Panc1 (cell line): ENCODE results near the gene MXRA8. TPM values are rescaled to one million over a fixed set of nuclear protein-coding genes. Genes with fewer than 3 reads are reported as not detected.

Experiments used
- ATAC-seq: fragments of 200-7000 bp; cut with Tn5 transposase; 2 replicates; pipeline ENCODE4 v1.9.1; 2020; ENCODE audit warnings: mild to moderate bottlenecking, moderate library complexity
- BruUV-seq: library from RNA; stranded (reverse); fragments of 400-500 nt; replicated peaks from 2 replicates; lab custom pipeline; 2021; lab: Mats Ljungman, UMichigan
- CTCF ChIA-PET: fragments of 300-600 bp; sonication (Branson Sonifier 250); formaldehyde crosslinking; loops from one replicate; lab custom pipeline; 2022; ENCODE audit warnings: antibody characterized with exemption; lab: Charles Lee
- POLR2A ChIA-PET: fragments of 300-600 bp; sonication (Branson Sonifier 250); formaldehyde crosslinking; loops from one replicate; lab custom pipeline; 2022; ENCODE audit warnings: antibody characterized with exemption; lab: Charles Lee
- DNase-seq: peaks from one replicate; pipeline ENCODE4 v3.0.0-alpha.2; 2010; ENCODE audit warnings: low read depth, low spot score
- H3K27ac ChIP-seq: 2 replicates; pipeline ENCODE4 v1.5.1; 2011; ENCODE audit warnings: mild to moderate bottlenecking, low read length, inconsistent platforms
- H3K27me3 ChIP-seq: fragments of 200-500 bp; sonication (Bioruptor generic); 2 replicates; pipeline ENCODE4 v1.6.0; 2014; ENCODE audit warnings: low read length, inconsistent platforms; ENCODE audit not compliant: control insufficient read depth, insufficient read depth
- H3K36me3 ChIP-seq: fragments of 200-500 bp; sonication (Bioruptor generic); 2 replicates; pipeline ENCODE4 v1.5.1; 2014; ENCODE audit warnings: inconsistent platforms, mild to moderate bottlenecking, low read length, moderate library complexity; ENCODE audit not compliant: control insufficient read depth, insufficient read depth
- H3K4me1 ChIP-seq: 2 replicates; pipeline ENCODE4 v1.5.1; 2011; ENCODE audit warnings: inconsistent platforms, mild to moderate bottlenecking, low read length, moderate library complexity; ENCODE audit not compliant: control insufficient read depth, insufficient read depth
- H3K4me3 ChIP-seq, 2 experiments: 2 replicates each; pipeline ENCODE4 v1.5.1; 2011 to 2012; ENCODE audit warnings: low read depth in 2 of 2, low read length in 2 of 2, mild to moderate bottlenecking in 2 of 2, inconsistent platforms in 1 of 2, moderate library complexity in 1 of 2
- H3K9me3 ChIP-seq: fragments of 200-500 bp; sonication (Bioruptor generic); 2 replicates; pipeline ENCODE4 v1.5.1; 2014; ENCODE audit warnings: low read depth, mild to moderate bottlenecking, inconsistent platforms, low read length, moderate library complexity; ENCODE audit not compliant: control insufficient read depth, insufficient read depth
- CTCF ChIP-seq: fragments of 450-650 bp; IDR thresholded peaks from 2 replicates; pipeline ENCODE4 v1.5.1; 2017; ENCODE audit warnings: mild to moderate bottlenecking
- POLR2AphosphoS5 ChIP-seq: IDR thresholded peaks from 2 replicates; pipeline ENCODE4 v1.6.1; 2012; ENCODE audit warnings: mild to moderate bottlenecking, low read depth, low read length, moderate library complexity
- SIN3A ChIP-seq: IDR thresholded peaks from 2 replicates; pipeline ENCODE4 v1.6.1; 2012; ENCODE audit warnings: low read depth, mild to moderate bottlenecking, low read length, moderate library complexity, borderline replicate concordance; ENCODE audit not compliant: insufficient read depth
- TCF7L2 ChIP-seq: IDR thresholded peaks from 2 replicates; pipeline ENCODE4 v1.6.1; 2011; ENCODE audit warnings: mild to moderate bottlenecking, low read depth, low read length, inconsistent platforms
- in situ Hi-C: cut with HindIII; loops from 2 replicates; pipeline ENCODE4 v1.10.0; 2016; ENCODE audit warnings: low sequenced_read_pairs, low pct_unique_long_range_greater_than_20kb
- intact Hi-C: fragments of 100-400 bp; cut with micrococcal nuclease; formaldehyde crosslinking; loops from one replicate; pipeline ENCODE4 v1.10.0; 2022; ENCODE audit not compliant: unreplicated experiment
- total RNA-seq: library from RNA; stranded (reverse); gene quantifications from one replicate; pipeline ENCODE4 v1.2.1, GENCODE V29; 2021; ENCODE audit not compliant: unreplicated experiment
- TF ChIP-seq, protein P1 (sequence below), 2 experiments: IDR thresholded peaks; 2 replicates each; pipeline ENCODE4 v1.6.1; 2011 to 2012; ENCODE audit warnings: low read depth in 2 of 2, control low read depth in 1 of 2, low read length in 1 of 2, mild to moderate bottlenecking in 1 of 2, moderate library complexity in 1 of 2; ENCODE audit not compliant: insufficient read depth in 1 of 2

Gene MXRA8
- total RNA-seq, 1 experiment from 2014 or later = 96.0 TPM

- no peak for DNase-seq
- Histone ChIP-seq H3K27me3 (no peaks in the 10 kb centered on the region), H3K27ac (no peak overlapping the region), H3K36me3 (no peaks in the 10 kb centered on the region), H3K4me3 (no peak overlapping the region), H3K9me3 (no peaks in the 10 kb centered on the region), H3K4me1 (no peaks in the 10 kb centered on the region)
- ATAC-seq = peak; percentile 3; the same call in 1 of the 2 replicates
- no TSS peak for BruUV-seq
- TF ChIP-seq SIN3A = no peak
- TF ChIP-seq CTCF = no peak
- TF ChIP-seq, protein P1, sequence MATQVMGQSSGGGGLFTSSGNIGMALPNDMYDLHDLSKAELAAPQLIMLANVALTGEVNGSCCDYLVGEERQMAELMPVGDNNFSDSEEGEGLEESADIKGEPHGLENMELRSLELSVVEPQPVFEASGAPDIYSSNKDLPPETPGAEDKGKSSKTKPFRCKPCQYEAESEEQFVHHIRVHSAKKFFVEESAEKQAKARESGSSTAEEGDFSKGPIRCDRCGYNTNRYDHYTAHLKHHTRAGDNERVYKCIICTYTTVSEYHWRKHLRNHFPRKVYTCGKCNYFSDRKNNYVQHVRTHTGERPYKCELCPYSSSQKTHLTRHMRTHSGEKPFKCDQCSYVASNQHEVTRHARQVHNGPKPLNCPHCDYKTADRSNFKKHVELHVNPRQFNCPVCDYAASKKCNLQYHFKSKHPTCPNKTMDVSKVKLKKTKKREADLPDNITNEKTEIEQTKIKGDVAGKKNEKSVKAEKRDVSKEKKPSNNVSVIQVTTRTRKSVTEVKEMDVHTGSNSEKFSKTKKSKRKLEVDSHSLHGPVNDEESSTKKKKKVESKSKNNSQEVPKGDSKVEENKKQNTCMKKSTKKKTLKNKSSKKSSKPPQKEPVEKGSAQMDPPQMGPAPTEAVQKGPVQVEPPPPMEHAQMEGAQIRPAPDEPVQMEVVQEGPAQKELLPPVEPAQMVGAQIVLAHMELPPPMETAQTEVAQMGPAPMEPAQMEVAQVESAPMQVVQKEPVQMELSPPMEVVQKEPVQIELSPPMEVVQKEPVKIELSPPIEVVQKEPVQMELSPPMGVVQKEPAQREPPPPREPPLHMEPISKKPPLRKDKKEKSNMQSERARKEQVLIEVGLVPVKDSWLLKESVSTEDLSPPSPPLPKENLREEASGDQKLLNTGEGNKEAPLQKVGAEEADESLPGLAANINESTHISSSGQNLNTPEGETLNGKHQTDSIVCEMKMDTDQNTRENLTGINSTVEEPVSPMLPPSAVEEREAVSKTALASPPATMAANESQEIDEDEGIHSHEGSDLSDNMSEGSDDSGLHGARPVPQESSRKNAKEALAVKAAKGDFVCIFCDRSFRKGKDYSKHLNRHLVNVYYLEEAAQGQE (IDR thresholded peaks at IDR 0.05; ENCODE audit: insufficient read depth in 1 of 2, low read depth in 2 of 2, low read length in 1 of 2) = peak in 1 of 2 experiments; percentile 13; a peak in 1 of 4 replicates
- no peak for TF ChIP-seq TCF7L2
- no peak; the same call in 1 of the 2 replicates for TF ChIP-seq POLR2AphosphoS5
- ChIA-PET POLR2A (no interaction called here), CTCF (no interaction called here)
- in situ Hi-C loops (no loop called here), intact Hi-C loops (no loop called here)
These were observed 25.4 kb downstream of the MXRA8 start for GRCh38 chr1:1332774-1333480.

- ATAC-seq (peak; percentile 5; the same call in 1 of the 2 replicates), DNase-seq (no peak)
- Histone ChIP-seq H3K4me3 (no peak overlapping the region), H3K4me1 (no peaks in the 10 kb centered on the region), H3K9me3 (no peaks in the 10 kb centered on the region), H3K27ac (no peak overlapping the region), H3K36me3 (no peaks in the 10 kb centered on the region), H3K27me3 (no peaks in the 10 kb centered on the region)
- ChIA-PET CTCF (no interaction called here), POLR2A (no interaction called here)
- in situ Hi-C loops = no loop called here
- TF ChIP-seq SIN3A (no peak), TCF7L2 (no peak), CTCF (no peak), POLR2AphosphoS5 (no peak)
- TF ChIP-seq, protein P1 (IDR thresholded peaks at IDR 0.05; ENCODE audit: insufficient read depth in 1 of 2, low read depth in 2 of 2, low read length in 1 of 2) = no peak
- no TSS peak for BruUV-seq
- intact Hi-C loops = no loop called here
These were observed 26.2 kb downstream of the MXRA8 start for GRCh38 chr1:1332031-1332755.
